ENCODE measurements around the gene CTSZ. TPM values are rescaled to one million over a fixed set of nuclear protein-coding genes. Genes with fewer than 3 reads are reported as not detected.

The CTSZ gene
- total and polyA plus RNA-seq, 2 of the 8 experiments (the other 6 are each of a cell fraction or from before 2014, with no cell fraction given), result 32.8 to 34.0 TPM

- H2BK5ac ChIP-seq (ENCODE audit: low read depth, low read length), result no peak overlapping the region
- no peak overlapping the region for H2AFZ ChIP-seq (ENCODE audit: low read length)
- no peak overlapping the region for H3K14ac ChIP-seq (ENCODE audit: insufficient read length)
- FAIRE-seq (no peak), DNase-seq (ENCODE audit: low read depth in 1 of 2, low spot score in 2 of 2) (no peak)
- no peaks in the 10 kb centered on the region for H3K36me3 ChIP-seq (ENCODE audit: control insufficient read depth in 2 of 4, insufficient read depth in 4 of 4, low read length in 3 of 4)
- WGBS, 2 experiments (ENCODE audit: extremely low coverage in 1 of 2, insufficient coverage in 1 of 2, insufficient read length in 1 of 2, insufficient replicate concordance in 2 of 2, low coverage in 1 of 2, low lambda C conversion rate in 2 of 2, missing lambda C conversion rate in 1 of 2), result 83% methylated on average over 1 of the region's 1 CpG; no CpG with 5 or more reads in 1 of the 2 experiments
- H3K4me2 ChIP-seq (ENCODE audit: insufficient read depth in 1 of 2, low read depth in 2 of 2, low read length in 2 of 2), result no peak overlapping the region
- no peak overlapping the region for H3K27ac ChIP-seq (ENCODE audit: low read depth, low read length)
- H2AK5ac ChIP-seq (ENCODE audit: low read depth, low read length), result no peak overlapping the region
- H3K56ac ChIP-seq (replicated peaks; ENCODE audit: insufficient read length, low read depth, low read length), result no peak overlapping the region
- no peak overlapping the region for H3K4ac ChIP-seq (replicated peaks; ENCODE audit: insufficient read length, low read depth, low read length)
- H4K20me1 ChIP-seq (replicated peaks in 1 of 2; ENCODE audit: control insufficient read depth in 1 of 2, insufficient read depth in 2 of 2, low read length in 2 of 2), result no peaks in the 10 kb centered on the region
- no peaks in the 10 kb centered on the region for H3K79me1 ChIP-seq (ENCODE audit: low read depth, low read length)
- H3K79me2 ChIP-seq (ENCODE audit: control insufficient read depth in 1 of 2, insufficient read depth in 2 of 2, low read length in 2 of 2), result no peaks in the 10 kb centered on the region
- H4K8ac ChIP-seq (ENCODE audit: extremely low read depth, insufficient read depth, low read length), result no peak overlapping the region
- H3K18ac ChIP-seq (ENCODE audit: extremely low read depth, low read length), result no peak overlapping the region
- ChIA-PET POLR2A (ENCODE audit: partially characterized antibody) (interaction anchor here (1.7 kb wide), 1 partner anchor 10 kb away, joined by 3 read pairs; no protein-coding TSS in a partner anchor), CTCF (ENCODE audit: partially characterized antibody) (interaction anchor here (0.9 to 1.5 kb wide), 2 partner anchors 9 to 157 kb away, joined by 3 read pairs; no protein-coding TSS in a partner anchor)
- no peak overlapping the region for H4K91ac ChIP-seq (replicated peaks; ENCODE audit: insufficient read length, low read length)
- H3K9ac ChIP-seq (replicated peaks in 1 of 4; ENCODE audit: extremely low read depth in 1 of 4, low read depth in 3 of 4, low read length in 3 of 4), result no peak overlapping the region
- no peaks in the 10 kb centered on the region for H3K4me1 ChIP-seq (replicated peaks in 1 of 4; ENCODE audit: control insufficient read depth in 3 of 4, insufficient read depth in 4 of 4, low read length in 3 of 4)
- H3K9me3 ChIP-seq (ENCODE audit: insufficient read depth in 2 of 2, low read depth in 1 of 2, low read length in 1 of 2), result no peaks in the 10 kb centered on the region
- H4K5ac ChIP-seq (ENCODE audit: insufficient read length, low read depth, low read length), result no peak overlapping the region
- no peak overlapping the region for H2BK15ac ChIP-seq (ENCODE audit: low read length)
- H3K23me2 ChIP-seq (ENCODE audit: low read depth, low read length), result no peaks in the 10 kb centered on the region
- no peak overlapping the region for H2BK120ac ChIP-seq (replicated peaks; ENCODE audit: low read depth, low read length)
- H3K23ac ChIP-seq (ENCODE audit: insufficient read length), result no peak overlapping the region
- no peak overlapping the region for H3K4me3 ChIP-seq (ENCODE audit: extremely low read depth in 1 of 4, insufficient read depth in 2 of 4, low read depth in 3 of 4, low read length in 4 of 4)
- H3K27me3 ChIP-seq (replicated peaks in 1 of 4; ENCODE audit: control insufficient read depth in 3 of 4, extremely low read depth in 1 of 4, insufficient read depth in 3 of 4, low read length in 3 of 4), result no peaks in the 10 kb centered on the region
- H2BK20ac ChIP-seq (ENCODE audit: low read length), result no peak overlapping the region
- H2BK12ac ChIP-seq (ENCODE audit: low read depth, low read length), result no peak overlapping the region
- no peak for TF ChIP-seq SIRT6 (IDR thresholded peaks at IDR 0.05; ENCODE audit: low read length)
- no peak for TF ChIP-seq SP1 (IDR thresholded peaks at IDR 0.05; ENCODE audit: low read depth, low read length)
- TF ChIP-seq RBBP5 (IDR thresholded peaks at IDR 0.05; ENCODE audit: borderline replicate concordance, low read depth, low read length), result no peak
- TF ChIP-seq POLR2AphosphoS5 (IDR thresholded peaks at IDR 0.05; ENCODE audit: low read depth, low read length), result no peak
- no peak for TF ChIP-seq SIX5 (IDR thresholded peaks at IDR 0.05; ENCODE audit: low read depth, low read length)
Measured at GRCh38 chr20:59050437-59050836, 43.4 kb upstream of the CTSZ start.

Data from H1 (cell line).